Mesendoderm (in vitro differentiated cells): ENCODE measurements around the gene SLITRK3.
"Not testable (repeated sequence)": the region's sequence is repeated elsewhere in the genome, so short reads cannot be mapped to it uniquely, and the experiment has no call there.

Experiments
- DNase-seq: peaks from one replicate; pipeline ENCODE4 v3.0.0; 2013
- H2AK5ac ChIP-seq: 2 replicates; pipeline ENCODE4 v1.6.1; 2013; ENCODE audit warnings: low read length, inconsistent platforms
- H2BK120ac ChIP-seq: 2 replicates; pipeline ENCODE4 v1.6.1; 2013; ENCODE audit warnings: low read depth, mild to moderate bottlenecking, low read length, moderate library complexity, mixed read lengths
- H2BK15ac ChIP-seq: replicated peaks from 2 replicates; pipeline ENCODE4 v1.6.1; 2013; ENCODE audit warnings: low read depth, mild to moderate bottlenecking, moderate library complexity
- H2BK5ac ChIP-seq: 2 replicates; pipeline ENCODE4 v1.6.1; 2013; ENCODE audit warnings: low read length, inconsistent platforms
- H3K18ac ChIP-seq: 2 replicates; pipeline ENCODE4 v1.6.1; 2013; ENCODE audit warnings: mild to moderate bottlenecking, low read length, mixed read lengths
- H3K23ac ChIP-seq: one replicate; pipeline ENCODE4 v1.6.1; 2013; ENCODE audit warnings: low read length
- H3K27ac ChIP-seq: 2 replicates; pipeline ENCODE4 v1.5.1; 2013; ENCODE audit warnings: low read depth, mild to moderate bottlenecking, inconsistent platforms, low read length, moderate library complexity
- H3K27me3 ChIP-seq: 2 replicates; pipeline ENCODE4 v1.6.1; 2013; ENCODE audit warnings: low read length, control low read depth, mild to moderate bottlenecking, inconsistent platforms; ENCODE audit not compliant: insufficient read depth, poor library complexity
- H3K36me3 ChIP-seq: 2 replicates; pipeline ENCODE4 v1.6.1; 2013; ENCODE audit warnings: low read length, inconsistent platforms; ENCODE audit not compliant: control insufficient read depth, insufficient read depth
- H3K4ac ChIP-seq: one replicate; pipeline ENCODE4 v1.6.1; 2013; ENCODE audit warnings: low read depth, mild to moderate bottlenecking, low read length, moderate library complexity
- H3K4me1 ChIP-seq: 2 replicates; pipeline ENCODE4 v1.6.1; 2013; ENCODE audit warnings: low read depth, low read length, inconsistent platforms; ENCODE audit not compliant: control insufficient read depth
- H3K4me2 ChIP-seq: 2 replicates; pipeline ENCODE4 v1.6.1; 2013; ENCODE audit warnings: low read length
- H3K4me3 ChIP-seq: 2 replicates; pipeline ENCODE4 v1.5.1; 2013; ENCODE audit warnings: mild to moderate bottlenecking, low read length
- H3K56ac ChIP-seq: one replicate; pipeline ENCODE4 v1.6.1; 2013; ENCODE audit warnings: low read length
- H3K79me1 ChIP-seq: 2 replicates; pipeline ENCODE4 v1.6.1; 2013; ENCODE audit warnings: low read length, inconsistent platforms
- H3K79me2 ChIP-seq: 2 replicates; pipeline ENCODE4 v1.6.1; 2013; ENCODE audit warnings: mild to moderate bottlenecking, low read length; ENCODE audit not compliant: control insufficient read depth, insufficient read depth
- H3K9ac ChIP-seq: 2 replicates; pipeline ENCODE4 v1.6.1; 2013; ENCODE audit warnings: low read length, inconsistent platforms
- H4K5ac ChIP-seq: one replicate; pipeline ENCODE4 v1.6.1; 2013; ENCODE audit warnings: low read length
- H4K8ac ChIP-seq: one replicate; pipeline ENCODE4 v1.6.1; 2013; ENCODE audit warnings: low read depth, mild to moderate bottlenecking, control low read depth, low read length, moderate library complexity
- WGBS: extraction: QIAGEN DNeasy Blood & Tissue Kit; methylation state at CpG from one replicate; pipeline ENCODE4 v1.1.7; 2013; ENCODE audit warnings: low lambda C conversion rate, missing lambda C conversion rate; ENCODE audit not compliant: insufficient coverage; ENCODE audit errors: extremely low coverage; 5-methylcytosine and 5-hydroxymethylcytosine counted together

Gene SLITRK3

GRCh38 chr3:165158011-165158410 is 38.2 kb downstream of the SLITRK3 start:
- Histone ChIP-seq H3K79me1 (no peaks in the 10 kb centered on the region), H3K27ac (no peak overlapping the region)

DNA sequence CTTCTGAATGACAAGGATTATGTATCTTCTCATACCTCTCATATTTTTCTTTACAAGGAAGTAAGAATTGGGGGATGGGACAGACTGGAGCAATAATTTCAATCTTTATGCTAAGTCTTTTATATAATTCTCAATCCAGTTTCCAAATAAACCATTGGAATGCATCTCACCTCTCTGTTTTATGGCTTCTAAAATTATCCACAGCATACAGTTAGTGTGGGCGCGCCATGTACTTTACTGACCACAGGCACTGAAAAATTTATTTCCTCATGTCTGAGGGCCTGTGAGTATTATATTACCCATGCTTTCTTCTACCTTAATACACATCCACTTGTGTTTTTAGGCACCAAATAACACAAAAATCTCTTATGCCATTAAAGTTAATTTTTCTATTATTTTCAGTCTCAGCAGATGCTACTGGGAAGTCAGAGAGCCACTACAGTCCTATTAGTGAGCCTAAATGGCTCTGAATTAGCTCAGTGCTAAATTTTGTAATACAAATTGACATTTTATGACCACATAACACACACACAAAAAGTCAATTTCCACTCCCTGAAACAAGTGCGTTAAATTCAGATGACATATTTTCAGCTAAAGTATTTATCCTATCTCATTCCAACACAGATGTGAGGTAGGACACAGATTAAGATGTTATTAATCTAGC is 39.3 kb downstream of the SLITRK3 start:
- no peak overlapping the region for H3K4me2 ChIP-seq
- no peak overlapping the region for H3K56ac ChIP-seq
- H3K27me3 ChIP-seq = no peaks in the 10 kb centered on the region
- H3K4ac ChIP-seq = no peak overlapping the region
- no peaks in the 10 kb centered on the region for H3K36me3 ChIP-seq
- H3K4me1 ChIP-seq = no peaks in the 10 kb centered on the region
- no peak overlapping the region for H2BK5ac ChIP-seq
- H2AK5ac ChIP-seq = no peak overlapping the region
- no peak overlapping the region for H4K5ac ChIP-seq
- H3K4me3 ChIP-seq = no peak overlapping the region
- no peak overlapping the region for H4K8ac ChIP-seq
- H3K9ac ChIP-seq = no peak overlapping the region
- no peak overlapping the region for H2BK15ac ChIP-seq
- no CpG with 5 or more reads among the region's 3 CpGs for WGBS
- DNase-seq = no peak
- no peak overlapping the region for H3K18ac ChIP-seq
- no peaks in the 10 kb centered on the region for H3K79me2 ChIP-seq
- no peak overlapping the region for H3K23ac ChIP-seq
- H2BK120ac ChIP-seq = no peak overlapping the region
- H3K27ac ChIP-seq = no peak overlapping the region
- no peaks in the 10 kb centered on the region for H3K79me1 ChIP-seq

More at GRCh38 chr3:165158011-165158410, 38.2 kb downstream of the SLITRK3 start:
- H3K4me2 ChIP-seq = no peak overlapping the region
- H4K8ac ChIP-seq = no peak overlapping the region
- no peaks in the 10 kb centered on the region for H3K27me3 ChIP-seq
- no peak overlapping the region for H2BK15ac ChIP-seq
- no peak overlapping the region for H3K9ac ChIP-seq
- H2BK5ac ChIP-seq = no peak overlapping the region
- H3K36me3 ChIP-seq = no peaks in the 10 kb centered on the region
- H3K4ac ChIP-seq = no peak overlapping the region
- no peak overlapping the region for H3K18ac ChIP-seq
- H3K4me1 ChIP-seq = no peaks in the 10 kb centered on the region
- H3K56ac ChIP-seq = no peak overlapping the region
- H3K23ac ChIP-seq = no peak overlapping the region
- no peak for DNase-seq
- H4K5ac ChIP-seq = no peak overlapping the region
- no peaks in the 10 kb centered on the region for H3K79me2 ChIP-seq
- WGBS = no CpG with 5 or more reads among the region's 2 CpGs
- no peak overlapping the region for H2AK5ac ChIP-seq
- H2BK120ac ChIP-seq = no peak overlapping the region
- H3K4me3 ChIP-seq = no peak overlapping the region

DNA sequence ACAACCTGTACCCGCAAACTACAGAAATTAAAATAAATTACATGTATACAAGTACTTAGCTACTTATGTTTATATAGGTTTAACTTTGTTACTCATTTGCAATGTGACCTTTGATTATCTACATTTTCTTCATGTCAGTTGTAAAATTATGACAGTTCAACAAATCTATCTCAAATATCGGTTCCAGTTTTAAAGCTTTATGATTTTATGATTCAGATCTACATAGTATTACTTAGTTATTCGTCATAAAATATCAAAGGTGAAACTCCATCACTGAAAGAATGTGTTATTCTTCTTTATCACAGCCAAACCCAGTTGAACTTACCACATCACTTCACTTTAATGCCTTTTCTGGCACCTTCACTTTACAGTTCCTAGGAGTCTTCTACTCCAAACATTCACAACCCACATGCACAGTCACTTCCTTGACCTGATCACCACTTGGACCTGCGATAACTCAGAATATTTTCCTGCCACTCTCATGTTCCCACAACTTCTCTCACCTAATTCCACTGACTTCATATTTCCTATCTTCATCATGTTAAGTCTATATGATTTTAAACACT is 47.2 kb downstream of the SLITRK3 start:
- Histone ChIP-seq H2BK5ac (no peak overlapping the region), H3K36me3 (no peaks in the 10 kb centered on the region), H2BK15ac (no peak overlapping the region), H3K4me1 (no peaks in the 10 kb centered on the region), H3K27ac (no peak overlapping the region), H4K5ac (no peak overlapping the region), H3K79me1 (no peaks in the 10 kb centered on the region), H3K56ac (no peak overlapping the region), H3K18ac (no peak overlapping the region), H4K8ac (no peak overlapping the region), H2AK5ac (no peak overlapping the region), H3K79me2 (no peaks in the 10 kb centered on the region), H3K4ac (no peak overlapping the region), H3K4me3 (no peak overlapping the region), H3K4me2 (no peak overlapping the region), H3K27me3 (no peaks in the 10 kb centered on the region), H3K23ac (no peak overlapping the region), H2BK120ac (no peak overlapping the region), H3K9ac (no peak overlapping the region)
- WGBS = no CpG with 5 or more reads among the region's 4 CpGs
- no peak for DNase-seq

- Histone ChIP-seq H2BK5ac (no peak overlapping the region), H3K4ac (no peak overlapping the region), H2BK15ac (no peak overlapping the region), H3K4me3 (no peak overlapping the region), H3K79me1 (no peaks in the 10 kb centered on the region), H3K36me3 (no peaks in the 10 kb centered on the region), H4K5ac (no peak overlapping the region), H3K18ac (no peak overlapping the region), H4K8ac (no peak overlapping the region), H3K9ac (no peak overlapping the region), H3K56ac (no peak overlapping the region), H3K79me2 (no peaks in the 10 kb centered on the region), H3K23ac (no peak overlapping the region), H3K4me1 (no peaks in the 10 kb centered on the region), H3K4me2 (no peak overlapping the region), H2AK5ac (no peak overlapping the region), H2BK120ac (no peak overlapping the region), H3K27me3 (no peaks in the 10 kb centered on the region), H3K27ac (no peak overlapping the region)
- WGBS = no CpG with 5 or more reads among the region's 1 CpG
- no peak for DNase-seq
Observed at GRCh38 chr3:165144271-165144670, 51.9 kb downstream of the SLITRK3 start.

DNA sequence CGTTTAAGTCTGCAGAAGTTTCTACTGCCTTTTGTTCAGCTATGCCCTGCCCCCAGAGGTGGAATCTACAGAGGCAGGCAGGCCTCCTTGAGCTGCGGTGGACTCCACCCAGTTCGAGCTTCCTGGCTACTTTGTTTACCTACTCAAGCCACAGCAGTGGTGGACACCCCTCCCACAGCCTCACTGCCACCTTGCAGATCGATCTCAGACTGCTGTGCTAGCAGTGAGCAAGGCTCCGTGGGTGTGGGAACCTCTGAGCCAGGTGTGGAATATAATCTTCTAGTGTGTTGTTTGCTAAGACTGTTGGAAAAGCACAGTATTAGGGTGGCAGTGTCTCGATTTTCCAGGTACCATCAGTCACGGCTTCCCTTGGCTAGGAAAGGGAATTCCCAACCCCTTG is 56.3 kb downstream of the SLITRK3 start:
- H3K27me3 ChIP-seq, H2BK5ac ChIP-seq, H3K56ac ChIP-seq, H2BK120ac ChIP-seq, H3K4me2 ChIP-seq, DNase-seq, H4K5ac ChIP-seq, H3K27ac ChIP-seq, H2BK15ac ChIP-seq, H3K36me3 ChIP-seq, H3K79me1 ChIP-seq, H3K79me2 ChIP-seq, H3K4ac ChIP-seq, H4K8ac ChIP-seq, H3K18ac ChIP-seq, H3K9ac ChIP-seq, H3K23ac ChIP-seq, H2AK5ac ChIP-seq, H3K4me1 ChIP-seq, H3K4me3 ChIP-seq: not testable (repeated sequence)
- WGBS = no CpG with 5 or more reads among the region's 7 CpGs
